H9 (cell line): ENCODE measurements around the gene TRIM34. TPM values are rescaled to one million over a fixed set of nuclear protein-coding genes. Genes with fewer than 3 reads are reported as not detected.
A peak's percentile ranks its signal among the peaks of the same experiment; 100 is the strongest.

Experiments used
- DNase-seq: peaks from one replicate; pipeline ENCODE4 v3.0.0-alpha.2; 2017
- H2AFZ ChIP-seq: one replicate; pipeline ENCODE4 v1.6.1; 2013; ENCODE audit warnings: mild to moderate bottlenecking, low read length, control low read depth, moderate library complexity
- H2AK5ac ChIP-seq: 2 replicates; pipeline ENCODE4 v1.6.1; 2013; ENCODE audit warnings: low read length, control low read depth, mixed read lengths; ENCODE audit not compliant: insufficient read length
- H2BK120ac ChIP-seq: one replicate; pipeline ENCODE4 v1.6.1; 2013; ENCODE audit warnings: low read depth, mild to moderate bottlenecking, low read length, control low read depth, inconsistent platforms; ENCODE audit not compliant: poor library complexity, severe bottlenecking
- H2BK12ac ChIP-seq: 2 replicates; pipeline ENCODE4 v1.6.1; 2013; ENCODE audit warnings: low read length, control low read depth, mixed read lengths, low read depth; ENCODE audit not compliant: insufficient read length
- H2BK15ac ChIP-seq: 2 replicates; pipeline ENCODE4 v1.6.1; 2013; ENCODE audit warnings: low read depth, low read length, control low read depth
- H2BK20ac ChIP-seq: one replicate; pipeline ENCODE4 v1.6.1; 2013; ENCODE audit warnings: low read depth, mild to moderate bottlenecking, low read length, control low read depth, inconsistent platforms; ENCODE audit not compliant: poor library complexity, severe bottlenecking
- H2BK5ac ChIP-seq: 2 replicates; pipeline ENCODE4 v1.6.1; 2013; ENCODE audit warnings: low read length, control low read depth, mixed read lengths; ENCODE audit not compliant: insufficient read length
- H3K14ac ChIP-seq: 2 replicates; pipeline ENCODE4 v1.6.1; 2013; ENCODE audit warnings: low read length, control low read depth; ENCODE audit not compliant: insufficient read depth
- H3K18ac ChIP-seq: 2 replicates; pipeline ENCODE4 v1.6.1; 2013; ENCODE audit warnings: low read depth, mild to moderate bottlenecking, mixed read lengths, low read length, control low read depth; ENCODE audit not compliant: insufficient read length
- H3K23ac ChIP-seq: 2 replicates; pipeline ENCODE4 v1.6.1; 2013; ENCODE audit warnings: low read length, control low read depth, mixed read lengths, low read depth; ENCODE audit not compliant: insufficient read length
- H3K23me2 ChIP-seq: 2 replicates; pipeline ENCODE4 v1.6.1; 2013; ENCODE audit warnings: low read depth, mild to moderate bottlenecking, mixed read lengths, low read length, control low read depth; ENCODE audit not compliant: insufficient read length, poor library complexity, severe bottlenecking
- H3K27ac ChIP-seq: 2 replicates; pipeline ENCODE4 v1.5.1; 2013; ENCODE audit warnings: low read length, control low read depth, mixed read lengths, low read depth; ENCODE audit not compliant: insufficient read length
- H3K27me3 ChIP-seq: 2 replicates; pipeline ENCODE4 v1.6.1; 2013; ENCODE audit warnings: low read length, control low read depth, inconsistent platforms; ENCODE audit not compliant: insufficient read depth
- H3K4ac ChIP-seq: 2 replicates; pipeline ENCODE4 v1.6.1; 2013; ENCODE audit warnings: low read depth, mild to moderate bottlenecking, control low read depth, inconsistent platforms, low read length, moderate library complexity
- H3K4me1 ChIP-seq: 2 replicates; pipeline ENCODE4 v1.6.1; 2013; ENCODE audit warnings: low read length, control low read depth, inconsistent platforms; ENCODE audit not compliant: insufficient read depth
- H3K4me2 ChIP-seq: 2 replicates; pipeline ENCODE4 v1.6.1; 2013; ENCODE audit warnings: low read length, control low read depth, mixed read lengths; ENCODE audit not compliant: insufficient read length, insufficient read depth
- H3K56ac ChIP-seq: 2 replicates; pipeline ENCODE4 v1.6.1; 2013; ENCODE audit warnings: low read depth, mild to moderate bottlenecking, mixed read lengths, low read length, control low read depth; ENCODE audit not compliant: insufficient read length
- H3K79me1 ChIP-seq: 2 replicates; pipeline ENCODE4 v1.6.1; 2013; ENCODE audit warnings: low read depth, mild to moderate bottlenecking, moderate library complexity, low read length, control low read depth, inconsistent platforms; ENCODE audit not compliant: insufficient read depth, poor library complexity, severe bottlenecking
- H3K79me2 ChIP-seq: 2 replicates; pipeline ENCODE4 v1.6.1; 2013; ENCODE audit warnings: low read length, control low read depth, inconsistent platforms; ENCODE audit not compliant: insufficient read depth
- H3K9ac ChIP-seq: 2 replicates; pipeline ENCODE4 v1.6.1; 2013; ENCODE audit warnings: low read length, control low read depth, mixed read lengths; ENCODE audit not compliant: insufficient read length; ENCODE audit errors: extremely low read depth
- H3K9me3 ChIP-seq: one replicate; pipeline ENCODE4 v1.6.1; 2013; ENCODE audit warnings: low read depth, low read length, inconsistent platforms; ENCODE audit not compliant: control insufficient read depth
- H3T11ph ChIP-seq: one replicate; pipeline ENCODE4 v1.6.1; 2013; ENCODE audit warnings: mild to moderate bottlenecking, low read length, control low read depth, inconsistent platforms
- H4K20me1 ChIP-seq: one replicate; pipeline ENCODE4 v1.6.1; 2013; ENCODE audit not compliant: control insufficient read depth, insufficient read length, insufficient read depth
- H4K5ac ChIP-seq: 2 replicates; pipeline ENCODE4 v1.6.1; 2013; ENCODE audit warnings: low read depth, mild to moderate bottlenecking, mixed read lengths, low read length, control low read depth; ENCODE audit not compliant: insufficient read length
- H4K8ac ChIP-seq: replicated peaks from 2 replicates; pipeline ENCODE4 v1.6.1; 2013; ENCODE audit warnings: low read length, control low read depth, mixed read lengths, low read depth; ENCODE audit not compliant: insufficient read length
- H4K91ac ChIP-seq: 2 replicates; pipeline ENCODE4 v1.6.1; 2013; ENCODE audit warnings: low read depth, mild to moderate bottlenecking, moderate library complexity, mixed read lengths, low read length, control low read depth; ENCODE audit not compliant: insufficient read length
- H3K27ac Mint-ChIP-seq, 3 experiments: 2 replicates in 2 of 3; 3 replicates in 1 of 3; pipeline ENCODE4 v1.8.0; 2020 to 2021; ENCODE audit warnings: mixed read lengths in 3 of 3, mild to moderate bottlenecking in 1 of 3, moderate library complexity in 1 of 3
- H3K27me3 Mint-ChIP-seq: 2 replicates; pipeline ENCODE4 v1.8.0; 2021; ENCODE audit warnings: low read depth, mild to moderate bottlenecking, moderate library complexity, mixed read lengths
- H3K36me3 Mint-ChIP-seq, 3 experiments: 2 replicates in 2 of 3; 3 replicates in 1 of 3; pipeline ENCODE4 v1.8.0; 2020 to 2021; ENCODE audit warnings: low read depth in 3 of 3, mixed read lengths in 3 of 3; ENCODE audit not compliant: insufficient read depth in 1 of 3
- H3K4me1 Mint-ChIP-seq, 2 experiments: 2 replicates each; pipeline ENCODE4 v1.8.0; 2020; ENCODE audit warnings: mixed read lengths in 2 of 2
- H3K4me3 Mint-ChIP-seq, 2 experiments: 2 replicates in 1 of 2; 3 replicates in 1 of 2; pipeline ENCODE4 v1.8.0; 2020 to 2021; ENCODE audit warnings: mild to moderate bottlenecking in 2 of 2, mixed read lengths in 2 of 2, moderate library complexity in 1 of 2
- H3K9me3 Mint-ChIP-seq, 2 experiments: 2 replicates in 1 of 2; 3 replicates in 1 of 2; pipeline ENCODE4 v1.8.0; 2020; ENCODE audit warnings: mild to moderate bottlenecking in 2 of 2, mixed read lengths in 2 of 2, moderate library complexity in 1 of 2
- WGBS: extraction: QIAGEN DNeasy Blood & Tissue Kit; methylation state at CpG from one replicate; pipeline ENCODE4 v1.1.7; 2013; ENCODE audit warnings: missing lambda C conversion rate, low lambda C conversion rate, mixed read lengths; ENCODE audit not compliant: insufficient read length; ENCODE audit errors: extremely low coverage; 5-methylcytosine and 5-hydroxymethylcytosine counted together
- total RNA-seq: library from RNA; stranded (reverse); gene quantifications from 2 replicates; pipeline ENCODE4 v1.2.1, GENCODE V29; 2021
- TF ChIP-seq, protein P1 (sequence below): fragments of 200-600 bp; sonication (generic); conservative IDR thresholded peaks from 3 replicates; pipeline ENCODE4 v1.8.0; 2021; ENCODE audit warnings: antibody characterized with exemption, mild to moderate bottlenecking

The TRIM34 gene
- total RNA-seq, 1 experiment from 2014 or later: 0.59 TPM

GRCh38 chr11:5689551-5689983 lies 64.8 kb downstream of the TRIM34 start, which contains the start of gene TRIM22:
Gene TRIM22, plus strand, starts transcription at chr11:5689790. Its CDS starts 6,443 bp downstream, at chr11:5696233.
- peak; percentile 52 for DNase-seq
- Histone ChIP-seq H3K14ac (peak within 1 kb of the TSS; percentile 14; the same call in 1 of the 2 replicates), H2AFZ (no peak within 1 kb of the TSS), H3T11ph (no peak within 1 kb of the TSS), H4K20me1 (no peaks in the 10 kb centered on the region), H3K18ac (peak within 1 kb of the TSS; percentile 1), H4K91ac (no peak within 1 kb of the TSS), H2BK5ac (peak within 1 kb of the TSS; percentile 67), H3K23me2 (peaks cover 8% of the 10 kb centered on the region), H2BK12ac (no peak within 1 kb of the TSS), H2BK120ac (no peak within 1 kb of the TSS), H2BK15ac (no peak within 1 kb of the TSS), H4K5ac (no peak within 1 kb of the TSS), H3K79me2 (peaks cover 3% of the 10 kb centered on the region; the same call in 1 of the 2 replicates), H3K27ac (peak within 1 kb of the TSS; percentile 75), H3K23ac (no peak within 1 kb of the TSS), H4K8ac (no peak within 1 kb of the TSS), H3K4me2 (peak within 1 kb of the TSS; percentile 51), H3K79me1 (no peaks in the 10 kb centered on the region), H3K9ac (peak within 1 kb of the TSS; percentile 69), H3K4me1 (no peaks in the 10 kb centered on the region; the same call in 1 of the 2 replicates), H3K9me3 (no peaks in the 10 kb centered on the region), H2BK20ac (no peak within 1 kb of the TSS), H3K27me3 (no peaks in the 10 kb centered on the region), H3K4ac (no peak within 1 kb of the TSS; the same call in 1 of the 2 replicates), H3K56ac (no peak within 1 kb of the TSS), H2AK5ac (no peak within 1 kb of the TSS)
- H3K9me3 Mint-ChIP-seq: peaks cover 0 to 4% of the 10 kb centered on the region in 2 experiments; a peak in 2 of 5 replicates
- H3K27ac Mint-ChIP-seq: peak within 1 kb of the TSS; percentile 92 to 99 (median 96)
- H3K27me3 Mint-ChIP-seq: no peaks in the 10 kb centered on the region
- peaks cover 5 to 26% (median 19%) of the 10 kb centered on the region in 3 experiments; a peak in 6 of 7 replicates for H3K36me3 Mint-ChIP-seq
- WGBS: no CpG with 5 or more reads among the region's 2 CpGs
- H3K4me3 Mint-ChIP-seq: peak within 1 kb of the TSS; percentile 66 to 70
- H3K4me1 Mint-ChIP-seq: peaks cover 42 to 44% of the 10 kb centered on the region in 2 experiments
- TF ChIP-seq, protein P1, sequence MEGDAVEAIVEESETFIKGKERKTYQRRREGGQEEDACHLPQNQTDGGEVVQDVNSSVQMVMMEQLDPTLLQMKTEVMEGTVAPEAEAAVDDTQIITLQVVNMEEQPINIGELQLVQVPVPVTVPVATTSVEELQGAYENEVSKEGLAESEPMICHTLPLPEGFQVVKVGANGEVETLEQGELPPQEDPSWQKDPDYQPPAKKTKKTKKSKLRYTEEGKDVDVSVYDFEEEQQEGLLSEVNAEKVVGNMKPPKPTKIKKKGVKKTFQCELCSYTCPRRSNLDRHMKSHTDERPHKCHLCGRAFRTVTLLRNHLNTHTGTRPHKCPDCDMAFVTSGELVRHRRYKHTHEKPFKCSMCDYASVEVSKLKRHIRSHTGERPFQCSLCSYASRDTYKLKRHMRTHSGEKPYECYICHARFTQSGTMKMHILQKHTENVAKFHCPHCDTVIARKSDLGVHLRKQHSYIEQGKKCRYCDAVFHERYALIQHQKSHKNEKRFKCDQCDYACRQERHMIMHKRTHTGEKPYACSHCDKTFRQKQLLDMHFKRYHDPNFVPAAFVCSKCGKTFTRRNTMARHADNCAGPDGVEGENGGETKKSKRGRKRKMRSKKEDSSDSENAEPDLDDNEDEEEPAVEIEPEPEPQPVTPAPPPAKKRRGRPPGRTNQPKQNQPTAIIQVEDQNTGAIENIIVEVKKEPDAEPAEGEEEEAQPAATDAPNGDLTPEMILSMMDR: no peak
